Neural progenitor cell (in vitro differentiated cells): ENCODE data around the gene STK38. TPM values are rescaled to one million over a fixed set of nuclear protein-coding genes. Genes with fewer than 3 reads are reported as not detected.

Experiments used
- DNase-seq: peaks from one replicate; pipeline ENCODE4 v3.0.0-alpha.2; 2016; ENCODE audit warnings: low spot score
- H2AFZ ChIP-seq: fragments of 200-600 bp; sonication (generic); replicated peaks from 2 replicates; pipeline ENCODE4 v1.6.1; 2016; ENCODE audit warnings: antibody characterized with exemption
- H3F3A ChIP-seq: fragments of 200-600 bp; sonication (generic); 2 replicates; pipeline ENCODE4 v1.6.1; 2016; ENCODE audit warnings: antibody characterized with exemption, low read depth
- H3K27ac ChIP-seq: fragments of 200-600 bp; sonication (generic); 2 replicates; pipeline ENCODE4 v1.5.1; 2016; ENCODE audit warnings: mild to moderate bottlenecking
- H3K27me3 ChIP-seq: fragments of 200-600 bp; sonication (generic); 2 replicates; pipeline ENCODE4 v1.6.1; 2016; ENCODE audit warnings: mild to moderate bottlenecking, moderate library complexity
- H3K36me3 ChIP-seq: fragments of 200-600 bp; sonication (generic); 2 replicates; pipeline ENCODE4 v1.5.1; 2016
- H3K4me1 ChIP-seq: fragments of 200-600 bp; sonication (generic); 2 replicates; pipeline ENCODE4 v1.6.1; 2016; ENCODE audit warnings: mixed run types
- H3K4me2 ChIP-seq: fragments of 200-600 bp; sonication (generic); 2 replicates; pipeline ENCODE4 v1.6.1; 2016
- H3K4me3 ChIP-seq: fragments of 200-600 bp; sonication (generic); 2 replicates; pipeline ENCODE4 v1.5.1; 2016
- H3K79me2 ChIP-seq: fragments of 200-600 bp; sonication (generic); 2 replicates; pipeline ENCODE4 v1.6.1; 2016; ENCODE audit warnings: low read depth
- H3K9ac ChIP-seq: fragments of 200-600 bp; sonication (generic); 2 replicates; pipeline ENCODE4 v1.6.1; 2016
- H3K9me3 ChIP-seq: fragments of 200-600 bp; sonication (generic); 2 replicates; pipeline ENCODE4 v1.5.1; 2016; ENCODE audit warnings: low read depth
- H4K20me1 ChIP-seq: fragments of 200-600 bp; sonication (generic); 2 replicates; pipeline ENCODE4 v1.6.1; 2016; ENCODE audit warnings: low read depth
- H3K27ac Mint-ChIP-seq: 3 replicates; pipeline ENCODE4 v1.8.0; 2021; ENCODE audit warnings: mixed read lengths
- H3K27me3 Mint-ChIP-seq: 2 replicates; pipeline ENCODE4 v1.8.0; 2022; ENCODE audit warnings: low read depth, mild to moderate bottlenecking, inconsistent platforms, moderate library complexity, mixed read lengths; ENCODE audit not compliant: insufficient read depth
- H3K36me3 Mint-ChIP-seq: 3 replicates; pipeline ENCODE4 v1.8.0; 2021; ENCODE audit warnings: mixed read lengths
- H3K4me1 Mint-ChIP-seq: 3 replicates; pipeline ENCODE4 v1.8.0; 2021; ENCODE audit warnings: mixed read lengths
- H3K4me3 Mint-ChIP-seq: 3 replicates; pipeline ENCODE4 v1.8.0; 2021; ENCODE audit warnings: mild to moderate bottlenecking, moderate library complexity, mixed read lengths
- H3K9me3 Mint-ChIP-seq: 3 replicates; pipeline ENCODE4 v1.8.0; 2020; ENCODE audit warnings: mixed read lengths
- EZH2 ChIP-seq: fragments of 200-600 bp; sonication (generic); IDR thresholded peaks from 2 replicates; pipeline ENCODE4 v1.6.1; 2017; ENCODE audit warnings: antibody characterized with exemption, mild to moderate bottlenecking, moderate library complexity
- EZH2phosphoT487 ChIP-seq: fragments of 200-600 bp; sonication (generic); IDR thresholded peaks from 2 replicates; pipeline ENCODE4 v1.6.1; 2017; ENCODE audit warnings: antibody characterized with exemption
- total RNA-seq: library from RNA; depleted of rRNA; stranded (reverse); fragments of >200 nt; gene quantifications from 2 replicates; pipeline ENCODE4 v1.2.3, GENCODE V29; 2015; ENCODE audit warnings: low replicate concordance
- TF ChIP-seq, protein P1 (sequence below): fragments of 200-600 bp; sonication (generic); IDR thresholded peaks from 2 replicates; pipeline ENCODE4 v1.5.1; 2017; ENCODE audit warnings: antibody characterized with exemption, mild to moderate bottlenecking

STK38 gene
- total RNA-seq, 1 donor from 2014 or later: 31.9 TPM

- TF ChIP-seq EZH2phosphoT487 (no peak), EZH2 (no peak)
- TF ChIP-seq, protein P1, sequence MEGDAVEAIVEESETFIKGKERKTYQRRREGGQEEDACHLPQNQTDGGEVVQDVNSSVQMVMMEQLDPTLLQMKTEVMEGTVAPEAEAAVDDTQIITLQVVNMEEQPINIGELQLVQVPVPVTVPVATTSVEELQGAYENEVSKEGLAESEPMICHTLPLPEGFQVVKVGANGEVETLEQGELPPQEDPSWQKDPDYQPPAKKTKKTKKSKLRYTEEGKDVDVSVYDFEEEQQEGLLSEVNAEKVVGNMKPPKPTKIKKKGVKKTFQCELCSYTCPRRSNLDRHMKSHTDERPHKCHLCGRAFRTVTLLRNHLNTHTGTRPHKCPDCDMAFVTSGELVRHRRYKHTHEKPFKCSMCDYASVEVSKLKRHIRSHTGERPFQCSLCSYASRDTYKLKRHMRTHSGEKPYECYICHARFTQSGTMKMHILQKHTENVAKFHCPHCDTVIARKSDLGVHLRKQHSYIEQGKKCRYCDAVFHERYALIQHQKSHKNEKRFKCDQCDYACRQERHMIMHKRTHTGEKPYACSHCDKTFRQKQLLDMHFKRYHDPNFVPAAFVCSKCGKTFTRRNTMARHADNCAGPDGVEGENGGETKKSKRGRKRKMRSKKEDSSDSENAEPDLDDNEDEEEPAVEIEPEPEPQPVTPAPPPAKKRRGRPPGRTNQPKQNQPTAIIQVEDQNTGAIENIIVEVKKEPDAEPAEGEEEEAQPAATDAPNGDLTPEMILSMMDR: no peak
- Histone ChIP-seq H3K4me3 (no peak overlapping the region), H3F3A (no peaks in the 10 kb centered on the region), H3K4me1 (no peaks in the 10 kb centered on the region), H3K9ac (no peak overlapping the region), H3K79me2 (no peaks in the 10 kb centered on the region), H3K4me2 (no peak overlapping the region), H3K36me3 (no peaks in the 10 kb centered on the region), H3K9me3 (no peaks in the 10 kb centered on the region), H4K20me1 (no peaks in the 10 kb centered on the region), H3K27me3 (no peaks in the 10 kb centered on the region), H3K27ac (no peak overlapping the region), H2AFZ (no peak overlapping the region)
- Mint-ChIP-seq H3K4me3 (no peak overlapping the region), H3K36me3 (no peaks in the 10 kb centered on the region), H3K27ac (peak overlapping the region; percentile 54), H3K27me3 (peaks cover 2% of the 10 kb centered on the region), H3K9me3 (no peaks in the 10 kb centered on the region), H3K4me1 (peaks cover 2% of the 10 kb centered on the region)
- no peak for DNase-seq
Measured at GRCh38 chr6:36586606-36587005, 39.3 kb upstream of the STK38 start.

- H3K27me3 ChIP-seq: no peaks in the 10 kb centered on the region
- H4K20me1 ChIP-seq: no peaks in the 10 kb centered on the region
- H3K27ac ChIP-seq: no peak overlapping the region
- peaks cover 8% of the 10 kb centered on the region for H3K4me1 ChIP-seq
- no peak overlapping the region for H3K4me2 ChIP-seq
- H3K9me3 ChIP-seq: no peaks in the 10 kb centered on the region
- H3K36me3 Mint-ChIP-seq: no peaks in the 10 kb centered on the region
- TF ChIP-seq, protein P1: no peak
- no peak for TF ChIP-seq EZH2phosphoT487
- TF ChIP-seq EZH2: no peak
- H3K4me3 Mint-ChIP-seq: no peak overlapping the region
- H3K4me3 ChIP-seq: no peak overlapping the region
- H3K27me3 Mint-ChIP-seq: peaks cover 14% of the 10 kb centered on the region
- no peaks in the 10 kb centered on the region for H3K79me2 ChIP-seq
- H2AFZ ChIP-seq: no peak overlapping the region
- H3K9ac ChIP-seq: no peak overlapping the region
- no peaks in the 10 kb centered on the region for H3K36me3 ChIP-seq
- no peak for DNase-seq
- H3K4me1 Mint-ChIP-seq: peaks cover 24% of the 10 kb centered on the region
- H3F3A ChIP-seq: peaks cover 21% of the 10 kb centered on the region
- H3K9me3 Mint-ChIP-seq: no peaks in the 10 kb centered on the region
- H3K27ac Mint-ChIP-seq: peak overlapping the region; percentile 60
Measured at GRCh38 chr6:36581716-36582115, 34.4 kb upstream of the STK38 start.

DNA sequence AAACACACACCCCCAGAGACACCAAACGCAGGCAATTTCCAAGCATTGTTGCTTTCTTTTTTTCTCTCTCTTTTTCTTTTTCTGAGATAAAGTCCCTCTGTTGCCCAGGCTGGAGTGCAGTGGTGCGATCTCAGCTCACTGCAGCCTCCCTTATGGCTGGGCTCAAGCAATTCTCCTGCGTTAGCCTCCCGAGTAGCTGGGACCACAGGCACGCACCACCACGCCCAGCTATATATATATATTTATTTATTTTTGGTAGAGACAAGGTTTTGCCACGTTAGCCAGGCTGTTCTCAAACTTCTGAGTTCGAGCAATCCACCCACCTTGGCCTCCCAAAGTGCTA lies 32.9 kb upstream of the STK38 start:
- peaks cover 21% of the 10 kb centered on the region for H3F3A ChIP-seq
- H3K36me3 ChIP-seq: no peaks in the 10 kb centered on the region
- Mint-ChIP-seq H3K36me3 (no peaks in the 10 kb centered on the region), H3K27ac (peak overlapping the region; percentile 99), H3K9me3 (peaks cover 2% of the 10 kb centered on the region), H3K27me3 (peaks cover 14% of the 10 kb centered on the region), H3K4me3 (no peak overlapping the region), H3K4me1 (peaks cover 28% of the 10 kb centered on the region)
- TF ChIP-seq EZH2phosphoT487: no peak
- no peak for TF ChIP-seq EZH2
- TF ChIP-seq, protein P1: no peak
- no peaks in the 10 kb centered on the region for H3K27me3 ChIP-seq
- no peak for DNase-seq
- no peak overlapping the region for H3K9ac ChIP-seq
- no peaks in the 10 kb centered on the region for H3K9me3 ChIP-seq
- peak overlapping the region; percentile 26 for H3K4me2 ChIP-seq
- no peak overlapping the region for H3K4me3 ChIP-seq
- H3K79me2 ChIP-seq: no peaks in the 10 kb centered on the region
- H4K20me1 ChIP-seq: no peaks in the 10 kb centered on the region
- peaks cover 8% of the 10 kb centered on the region for H3K4me1 ChIP-seq
- H3K27ac ChIP-seq: peak overlapping the region; percentile 44
- H2AFZ ChIP-seq: no peak overlapping the region
